Natural killer cell (primary cell): ENCODE data around the gene HMCES. TPM values are rescaled to one million over a fixed set of nuclear protein-coding genes. Genes with fewer than 3 reads are reported as not detected.

Experiments used
- ATAC-seq, 3 donors: fragments of 150-1000 bp in 2 of 3; fragments of 200-7000 bp in 1 of 3; cut with Tn5 transposase; 1 replicate in 1 of 3; 2 replicates in 2 of 3; pipeline ENCODE4 v1.10.0; 2021; ENCODE audit warnings: mild to moderate bottlenecking in 2 of 3, moderate library complexity in 2 of 3
- DNase-seq, 2 donors: peaks; one replicate each; pipeline versions ENCODE4 v3.0.0 to v3.0.0-alpha.2; 2013 to 2021; ENCODE audit warnings: mixed read lengths in 1 of 2
- H3K27ac ChIP-seq: one replicate; pipeline ENCODE4 v1.5.1; 2013; ENCODE audit warnings: mild to moderate bottlenecking, low read length
- H3K27me3 ChIP-seq: one replicate; pipeline ENCODE4 v1.6.1; 2013; ENCODE audit warnings: low read length; ENCODE audit not compliant: control insufficient read depth, insufficient read depth
- H3K36me3 ChIP-seq: one replicate; pipeline ENCODE4 v1.6.1; 2013; ENCODE audit warnings: low read length; ENCODE audit not compliant: control insufficient read depth, insufficient read depth
- H3K4me1 ChIP-seq: one replicate; pipeline ENCODE4 v1.6.1; 2013; ENCODE audit warnings: low read length; ENCODE audit not compliant: control insufficient read depth, insufficient read depth
- H3K4me3 ChIP-seq: one replicate; pipeline ENCODE4 v1.5.1; 2013; ENCODE audit warnings: low read length
- H3K9me3 ChIP-seq: one replicate; pipeline ENCODE4 v1.6.1; 2013; ENCODE audit warnings: low read length; ENCODE audit not compliant: control insufficient read depth, insufficient read depth
- H3K27ac Mint-ChIP-seq, 2 donors: one replicate each; pipeline ENCODE4 v1.8.0; 2022; ENCODE audit warnings: mild to moderate bottlenecking in 2 of 2, mixed read lengths in 2 of 2, moderate library complexity in 1 of 2
- H3K27me3 Mint-ChIP-seq, 2 donors: one replicate each; pipeline ENCODE4 v1.8.0; 2022; ENCODE audit warnings: low read depth in 2 of 2, mixed read lengths in 2 of 2
- H3K36me3 Mint-ChIP-seq: one replicate; pipeline ENCODE4 v1.8.0; 2022; ENCODE audit warnings: mixed read lengths
- H3K4me1 Mint-ChIP-seq, 2 donors: one replicate each; pipeline ENCODE4 v1.8.0; 2022; ENCODE audit warnings: mixed read lengths in 2 of 2
- H3K4me3 Mint-ChIP-seq: one replicate; pipeline ENCODE4 v1.8.0; 2022; ENCODE audit warnings: mild to moderate bottlenecking, moderate library complexity, mixed read lengths
- H3K9me3 Mint-ChIP-seq, 2 donors: one replicate each; pipeline ENCODE4 v1.8.0; 2022; ENCODE audit warnings: mixed read lengths in 2 of 2
- WGBS: methylation state at CpG from one replicate; pipeline ENCODE4 v1.1.7; 2013; ENCODE audit warnings: missing lambda C conversion rate; ENCODE audit not compliant: insufficient coverage; 5-methylcytosine and 5-hydroxymethylcytosine counted together
- intact Hi-C: fragments of 100-400 bp; cut with micrococcal nuclease; formaldehyde crosslinking; loops from one replicate; pipeline ENCODE4 v1.14.2; 2022
- total RNA-seq, 4 donors: library from RNA; stranded (reverse); fragments of 120-200 nt in 1 of 4; gene quantifications; one replicate each; pipeline versions ENCODE4 v1.2.3 to v1.2.4, GENCODE V29; 2013 to 2022
- TF ChIP-seq, protein P1 (sequence below): fragments of 200-600 bp; IDR thresholded peaks from one replicate; pipeline ENCODE4 v1.8.0; 2022; ENCODE audit warnings: antibody characterized with exemption

The HMCES gene
- total RNA-seq, 3 donors from 2014 or later (not counting 1 experiment from before 2014, with no cell fraction given), result 37.3 to 42.8 (median 40.9) TPM

DNA sequence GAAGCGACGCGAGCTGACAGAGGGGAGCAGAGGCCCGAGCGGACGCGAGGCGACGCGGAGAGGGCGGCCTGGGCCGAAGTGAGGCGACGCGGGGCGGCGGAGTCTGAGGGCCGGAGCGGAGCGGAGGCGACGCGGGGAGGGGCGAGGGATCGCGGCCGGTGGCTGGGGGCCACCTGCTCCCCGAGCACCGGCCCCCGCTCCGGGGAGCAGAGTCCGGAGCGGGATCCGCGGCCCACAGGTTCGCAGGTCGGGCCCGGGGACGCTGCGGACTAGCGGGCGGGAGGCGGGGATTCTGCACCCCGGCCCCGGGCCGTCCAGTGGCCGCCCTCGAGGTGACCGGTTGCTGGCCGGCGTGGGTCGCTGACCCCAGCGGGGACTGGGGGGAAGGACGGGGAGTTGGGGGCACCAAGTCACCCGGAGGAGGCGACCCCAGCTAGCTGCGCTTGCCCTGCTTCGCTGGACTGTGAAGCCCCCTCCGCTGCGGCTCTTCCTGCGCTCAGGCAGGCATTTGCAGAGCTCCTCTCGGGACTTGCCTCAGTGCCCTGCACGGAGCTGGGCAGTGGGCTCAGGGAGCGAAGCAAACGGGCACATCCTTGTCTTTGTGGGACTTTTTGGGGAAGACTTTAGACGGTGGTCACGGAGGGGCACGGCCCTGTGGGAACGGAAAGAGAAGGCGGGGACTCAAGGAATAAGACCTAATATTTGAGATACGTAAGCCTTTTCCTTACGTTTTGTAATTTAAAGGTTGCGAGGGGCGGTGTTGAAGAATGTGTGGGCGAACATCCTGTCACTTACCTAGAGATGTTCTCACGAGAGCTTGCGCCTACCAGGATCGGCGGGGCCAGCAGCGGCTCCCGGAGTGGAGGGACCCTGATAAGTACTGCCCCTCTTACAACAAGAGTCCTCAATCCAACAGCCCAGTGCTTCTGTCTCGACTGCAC is 566 bp downstream of the HMCES start:
- Histone ChIP-seq H3K4me3 (peak overlapping the region; percentile 97), H3K27me3 (no peaks in the 10 kb centered on the region), H3K36me3 (peaks cover 27% of the 10 kb centered on the region), H3K4me1 (peaks cover 37% of the 10 kb centered on the region), H3K27ac (peak overlapping the region; percentile 89), H3K9me3 (no peaks in the 10 kb centered on the region)
- TF ChIP-seq, protein P1, sequence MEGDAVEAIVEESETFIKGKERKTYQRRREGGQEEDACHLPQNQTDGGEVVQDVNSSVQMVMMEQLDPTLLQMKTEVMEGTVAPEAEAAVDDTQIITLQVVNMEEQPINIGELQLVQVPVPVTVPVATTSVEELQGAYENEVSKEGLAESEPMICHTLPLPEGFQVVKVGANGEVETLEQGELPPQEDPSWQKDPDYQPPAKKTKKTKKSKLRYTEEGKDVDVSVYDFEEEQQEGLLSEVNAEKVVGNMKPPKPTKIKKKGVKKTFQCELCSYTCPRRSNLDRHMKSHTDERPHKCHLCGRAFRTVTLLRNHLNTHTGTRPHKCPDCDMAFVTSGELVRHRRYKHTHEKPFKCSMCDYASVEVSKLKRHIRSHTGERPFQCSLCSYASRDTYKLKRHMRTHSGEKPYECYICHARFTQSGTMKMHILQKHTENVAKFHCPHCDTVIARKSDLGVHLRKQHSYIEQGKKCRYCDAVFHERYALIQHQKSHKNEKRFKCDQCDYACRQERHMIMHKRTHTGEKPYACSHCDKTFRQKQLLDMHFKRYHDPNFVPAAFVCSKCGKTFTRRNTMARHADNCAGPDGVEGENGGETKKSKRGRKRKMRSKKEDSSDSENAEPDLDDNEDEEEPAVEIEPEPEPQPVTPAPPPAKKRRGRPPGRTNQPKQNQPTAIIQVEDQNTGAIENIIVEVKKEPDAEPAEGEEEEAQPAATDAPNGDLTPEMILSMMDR, result no peak
- Mint-ChIP-seq H3K9me3 (no peaks in the 10 kb centered on the region), H3K4me1 (peaks cover 27 to 30% of the 10 kb centered on the region in 2 donors), H3K4me3 (peak overlapping the region; percentile 93), H3K27me3 (no peaks in the 10 kb centered on the region), H3K27ac (peak overlapping the region; percentile 92 to 95), H3K36me3 (peaks cover 22% of the 10 kb centered on the region)
- DNase-seq (peak; percentile 27 to 73), ATAC-seq (peak; percentile 6 to 19 (median 18))
- intact Hi-C loops, result loop anchor here (2.0 kb wide), 1 partner anchor 38 kb away; a partner anchor contains a TSS
- WGBS, result under 1% methylated on average over 81 of the region's 82 CpGs

DNA sequence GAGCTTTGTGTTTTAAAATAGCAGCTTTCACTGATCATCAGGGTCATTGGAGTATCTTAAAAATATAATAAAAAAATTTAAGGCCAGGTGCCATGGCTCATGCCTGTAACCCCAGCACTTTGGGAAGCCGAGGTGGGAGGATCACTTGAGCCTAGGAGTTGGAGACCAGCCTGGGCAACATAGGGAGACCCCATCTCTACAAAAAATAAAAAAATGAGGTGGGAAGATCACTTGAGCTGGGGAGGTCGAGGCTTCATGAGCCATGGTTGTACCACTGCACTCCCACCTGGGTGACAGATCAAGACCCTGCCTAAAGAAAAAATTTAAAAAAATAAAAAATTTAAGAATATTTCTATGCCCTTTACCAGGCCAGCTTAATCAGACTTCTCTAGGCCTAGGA is 1.5 kb downstream of the HMCES start:
- peak overlapping the region; percentile 93 for H3K4me3 Mint-ChIP-seq
- H3K27ac Mint-ChIP-seq, result peak overlapping the region; percentile 92 to 95
- peaks cover 13% of the 10 kb centered on the region for H3K36me3 Mint-ChIP-seq
- WGBS, result 100% methylated on average over 2 of the region's 2 CpGs
- peak overlapping the region; percentile 97 for H3K4me3 ChIP-seq
- no peak for DNase-seq
- H3K27ac ChIP-seq, result peak overlapping the region; percentile 89
- intact Hi-C loops, result no loop called here
- no peaks in the 10 kb centered on the region for H3K27me3 Mint-ChIP-seq
- ATAC-seq, result no peak
- H3K27me3 ChIP-seq, result no peaks in the 10 kb centered on the region
- H3K9me3 ChIP-seq, result no peaks in the 10 kb centered on the region
- H3K9me3 Mint-ChIP-seq, result no peaks in the 10 kb centered on the region
- peaks cover 27 to 30% of the 10 kb centered on the region in 2 donors for H3K4me1 Mint-ChIP-seq
- H3K36me3 ChIP-seq, result peaks cover 18% of the 10 kb centered on the region
- H3K4me1 ChIP-seq, result peaks cover 37% of the 10 kb centered on the region
- TF ChIP-seq, protein P1, result no peak

DNA sequence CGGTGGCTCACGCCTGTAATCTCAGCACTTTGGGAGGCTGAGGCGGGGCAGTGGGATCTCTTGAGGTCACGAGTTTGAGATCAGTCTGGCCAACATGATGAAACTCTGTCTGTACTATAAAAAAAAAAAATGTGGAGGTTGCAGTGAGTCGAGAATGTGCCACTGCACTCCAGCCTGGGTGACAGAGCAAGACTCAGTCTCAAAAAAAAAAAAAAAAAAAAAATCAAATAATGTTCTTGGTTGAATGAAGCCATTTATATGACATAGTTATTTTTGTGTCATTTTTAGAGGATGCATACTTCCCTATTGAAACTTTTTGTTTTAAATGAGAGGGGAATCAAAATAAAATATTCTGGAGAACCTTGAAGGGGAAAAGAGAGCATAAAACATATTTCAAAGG is 3.1 kb downstream of the HMCES start:
- H3K27me3 ChIP-seq, result no peaks in the 10 kb centered on the region
- H3K9me3 Mint-ChIP-seq, result no peaks in the 10 kb centered on the region
- H3K27ac Mint-ChIP-seq, result peak overlapping the region; percentile 57 to 70
- whole genome bisulfite sequencing, result 81% methylated on average over 5 of the region's 5 CpGs
- H3K36me3 Mint-ChIP-seq, result no peaks in the 10 kb centered on the region
- ATAC-seq (no peak), DNase-seq (no peak)
- peaks cover 6% of the 10 kb centered on the region for H3K36me3 ChIP-seq
- H3K4me1 ChIP-seq, result peaks cover 37% of the 10 kb centered on the region
- H3K27me3 Mint-ChIP-seq, result no peaks in the 10 kb centered on the region
- H3K9me3 ChIP-seq, result no peaks in the 10 kb centered on the region
- H3K4me1 Mint-ChIP-seq, result peaks cover 27 to 30% of the 10 kb centered on the region in 2 donors
- TF ChIP-seq, protein P1, result no peak
- H3K4me3 Mint-ChIP-seq, result no peak overlapping the region
- intact Hi-C loops, result no loop called here
- H3K27ac ChIP-seq, result no peak overlapping the region
- no peak overlapping the region for H3K4me3 ChIP-seq
